ENCODE results near the gene UQCRC2.
"Not testable (repeated sequence)": the region's sequence is repeated elsewhere in the genome, so short reads cannot be mapped to it uniquely, and the experiment has no call there.

UQCRC2 gene

DNA sequence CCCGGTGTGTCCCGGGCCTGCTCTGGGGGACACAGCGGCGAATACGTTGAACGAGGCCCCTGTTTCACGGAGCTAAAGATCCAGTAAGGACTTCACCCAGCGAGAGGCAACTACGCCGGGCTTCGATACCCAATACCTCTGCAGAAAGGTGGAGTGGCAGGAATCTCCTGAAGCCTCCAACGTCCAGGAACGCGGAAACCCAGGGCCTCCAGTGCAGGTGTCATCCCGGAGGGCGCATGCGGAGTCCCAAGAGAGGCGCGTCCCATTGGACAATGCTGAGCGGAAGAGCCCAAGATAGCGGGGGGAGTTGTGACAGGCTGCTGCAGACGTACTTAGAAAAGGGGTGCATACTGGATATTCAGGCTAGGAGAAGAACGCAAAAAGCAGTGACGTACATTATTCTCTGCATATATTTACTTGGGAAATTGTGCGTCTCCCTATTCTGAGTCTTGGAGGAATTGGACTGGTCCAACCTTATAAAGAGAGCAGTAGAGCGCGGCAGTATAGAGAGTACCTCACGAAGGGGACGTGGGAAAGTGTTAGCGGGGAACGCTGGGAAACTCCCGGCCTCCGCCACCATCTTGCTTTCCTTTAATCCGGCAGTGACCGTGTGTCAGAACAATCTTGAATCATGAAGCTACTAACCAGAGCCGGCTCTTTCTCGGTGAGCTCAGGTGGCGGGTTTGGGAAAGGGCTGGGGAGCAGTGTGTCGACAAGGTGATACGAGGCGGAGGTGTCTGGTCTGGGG, at the start of gene UQCRC2:
Gene UQCRC2, plus strand, starts transcription at position 569 of the 748 bp plus-strand sequence. Its CDS starts 63 bp downstream, at position 632.
- no peak for TF ChIP-seq ZNF274 (IDR thresholded peaks at IDR 0.05; ENCODE audit: low read depth, low read length)
- peak within 1 kb of the TSS; percentile 92 for H3K4me3 ChIP-seq (ENCODE audit: low read length)

DNA sequence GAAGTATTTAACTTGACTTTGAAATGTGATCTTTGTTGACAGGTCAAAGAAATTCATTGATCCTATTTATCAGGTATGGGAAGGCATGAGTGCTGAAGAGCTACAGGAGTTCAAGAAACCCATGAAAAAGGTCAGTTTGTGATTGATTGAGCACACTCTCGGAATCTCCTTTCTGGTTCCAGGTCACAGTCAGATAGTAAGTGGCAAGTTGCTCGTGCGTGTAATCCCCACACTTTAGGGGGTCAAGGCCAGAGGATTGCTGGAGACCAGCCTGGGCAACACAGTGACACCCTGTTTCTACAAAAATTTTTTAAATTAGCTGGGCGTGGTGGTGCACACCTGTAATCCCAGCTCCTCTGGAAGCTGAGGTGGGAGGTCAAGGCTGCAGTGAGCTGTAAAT, 20.5 kb upstream of the UQCRC2 start:
- H3K4me3 ChIP-seq (ENCODE audit: low read length) = not testable (repeated sequence)

DNA sequence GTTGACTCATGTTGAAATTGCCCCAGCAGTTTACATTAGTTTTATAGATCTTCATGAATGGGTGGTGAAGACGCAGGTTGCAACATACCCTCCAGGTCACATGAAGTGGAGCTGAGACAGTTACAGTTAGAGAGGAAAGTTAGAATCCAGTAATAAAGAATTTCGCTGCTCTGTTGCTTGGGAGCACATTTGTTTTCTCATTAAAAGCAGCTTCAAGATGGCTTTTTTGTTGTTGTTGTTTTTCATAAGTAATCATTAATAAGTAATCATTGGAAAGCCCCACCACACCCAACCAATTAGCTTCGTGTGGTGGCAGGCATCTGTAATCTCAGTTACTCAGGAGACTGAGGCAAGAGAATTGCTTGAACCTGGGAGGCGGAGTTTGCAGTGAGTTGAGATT, 19.8 kb upstream of the UQCRC2 start:
- H3K4me3 ChIP-seq (ENCODE audit: low read length) = not testable (repeated sequence)

DNA sequence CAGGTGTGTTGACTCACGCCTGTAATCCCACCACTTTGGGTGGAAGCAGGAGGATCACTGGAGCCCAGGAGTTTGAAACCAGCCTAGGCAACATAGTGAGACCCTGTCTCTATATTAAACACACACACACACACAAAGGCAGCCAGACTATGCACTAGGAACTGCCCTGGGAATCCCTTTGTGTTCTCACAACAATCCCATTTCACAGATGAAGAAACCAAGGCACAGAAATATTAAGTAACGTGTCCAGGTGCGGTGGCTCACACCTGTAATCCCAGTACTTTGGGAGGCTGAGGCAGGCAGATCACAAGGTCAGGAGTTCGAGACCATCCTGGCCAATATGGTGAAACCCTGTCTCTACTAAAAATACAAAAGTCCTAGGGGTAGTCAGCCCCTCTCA, 19.4 kb upstream of the UQCRC2 start:
- not testable (repeated sequence) for H3K4me3 ChIP-seq (ENCODE audit: low read length)

DNA sequence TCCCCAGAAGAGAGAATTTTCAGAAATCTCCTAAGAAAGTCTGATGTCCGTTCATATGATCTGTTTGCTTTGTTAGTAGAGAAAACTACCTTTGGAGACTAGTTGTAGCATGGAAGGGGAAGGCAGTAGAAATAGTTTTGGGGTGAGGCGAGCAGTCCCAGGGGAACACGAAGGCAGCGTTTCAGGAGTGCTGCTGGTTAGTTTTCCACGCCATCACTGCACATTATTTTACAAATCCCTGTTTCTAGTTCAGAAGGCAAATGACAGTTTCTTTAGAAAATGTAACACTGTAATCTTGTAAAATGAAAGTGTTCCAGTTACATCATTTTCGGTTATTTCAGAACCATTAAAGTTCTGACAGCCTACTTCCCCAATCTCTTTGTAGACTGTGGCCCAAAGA, 16.9 kb upstream of the UQCRC2 start:
- H3K4me3 ChIP-seq (ENCODE audit: low read length) = not testable (repeated sequence)

DNA sequence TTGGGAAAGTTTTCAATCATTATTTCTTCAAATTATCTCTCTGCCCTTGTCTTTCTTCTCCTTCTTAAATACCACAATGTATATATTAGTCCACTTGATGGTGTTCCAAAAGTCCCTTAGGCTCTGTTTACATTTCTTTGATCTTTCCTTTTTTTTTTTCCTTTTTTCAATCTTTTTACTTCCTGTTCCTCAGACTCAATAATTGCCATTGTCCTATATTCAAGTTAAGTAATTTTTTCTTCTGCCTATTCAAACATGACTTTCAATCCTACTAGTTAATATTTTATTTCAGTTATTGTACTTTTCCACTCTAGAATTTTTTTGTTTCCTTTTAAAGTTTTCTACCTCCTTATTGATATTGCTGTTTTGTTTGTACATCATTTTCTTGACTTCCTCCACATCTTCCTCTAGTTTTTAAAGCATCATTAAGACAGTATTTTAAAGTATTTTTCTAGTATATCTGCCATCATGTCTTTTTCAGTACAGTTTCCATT, 15.8 kb upstream of the UQCRC2 start:
- H3K4me3 ChIP-seq (ENCODE audit: low read length) = no peak overlapping the region
- no peak for TF ChIP-seq ZNF274 (IDR thresholded peaks at IDR 0.05; ENCODE audit: low read depth, low read length)

DNA sequence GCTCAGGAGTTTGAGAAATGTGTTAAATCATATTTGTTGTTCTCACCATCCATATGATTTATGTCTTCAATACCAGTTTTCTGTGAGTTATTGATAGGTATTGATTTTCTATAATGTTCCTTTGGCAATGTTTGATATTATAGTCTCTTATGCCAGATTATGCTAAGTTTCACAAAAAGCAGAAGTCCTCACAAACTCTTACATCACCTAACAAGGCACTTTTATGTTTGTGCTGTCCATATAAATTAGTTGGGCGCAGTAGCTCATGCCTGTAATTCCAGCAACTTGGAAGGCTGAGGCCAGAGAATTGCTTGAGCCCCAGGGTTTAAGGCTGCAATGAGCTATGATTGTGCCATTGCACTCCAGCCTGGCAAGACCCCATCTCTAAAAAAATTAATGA, 12.6 kb upstream of the UQCRC2 start:
- no peak overlapping the region for H3K4me3 ChIP-seq (ENCODE audit: low read length)
- no peak for TF ChIP-seq ZNF274 (IDR thresholded peaks at IDR 0.05; ENCODE audit: low read depth, low read length)

DNA sequence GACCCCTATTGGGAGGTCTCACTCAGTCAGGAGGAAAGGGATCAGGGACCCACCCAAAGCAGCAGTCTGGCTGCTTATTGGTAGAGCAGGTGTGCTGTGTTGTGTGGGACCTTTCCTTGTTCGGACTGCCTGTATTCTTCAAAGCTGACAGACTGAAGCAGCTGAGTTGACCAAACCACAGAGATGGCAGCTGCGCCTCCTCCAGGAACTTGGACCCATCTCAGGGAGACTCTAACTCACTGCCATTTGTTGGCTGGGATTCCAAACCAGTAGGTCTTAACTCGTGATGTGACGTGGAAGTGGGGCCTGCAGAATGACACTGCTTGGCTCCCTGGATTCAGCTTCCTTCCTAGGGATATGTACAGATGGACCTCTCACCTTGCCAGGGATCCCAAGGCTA, 9.6 kb upstream of the UQCRC2 start:
- no peak overlapping the region for H3K4me3 ChIP-seq (ENCODE audit: low read length)
- no peak for TF ChIP-seq ZNF274 (IDR thresholded peaks at IDR 0.05; ENCODE audit: low read depth, low read length)

DNA sequence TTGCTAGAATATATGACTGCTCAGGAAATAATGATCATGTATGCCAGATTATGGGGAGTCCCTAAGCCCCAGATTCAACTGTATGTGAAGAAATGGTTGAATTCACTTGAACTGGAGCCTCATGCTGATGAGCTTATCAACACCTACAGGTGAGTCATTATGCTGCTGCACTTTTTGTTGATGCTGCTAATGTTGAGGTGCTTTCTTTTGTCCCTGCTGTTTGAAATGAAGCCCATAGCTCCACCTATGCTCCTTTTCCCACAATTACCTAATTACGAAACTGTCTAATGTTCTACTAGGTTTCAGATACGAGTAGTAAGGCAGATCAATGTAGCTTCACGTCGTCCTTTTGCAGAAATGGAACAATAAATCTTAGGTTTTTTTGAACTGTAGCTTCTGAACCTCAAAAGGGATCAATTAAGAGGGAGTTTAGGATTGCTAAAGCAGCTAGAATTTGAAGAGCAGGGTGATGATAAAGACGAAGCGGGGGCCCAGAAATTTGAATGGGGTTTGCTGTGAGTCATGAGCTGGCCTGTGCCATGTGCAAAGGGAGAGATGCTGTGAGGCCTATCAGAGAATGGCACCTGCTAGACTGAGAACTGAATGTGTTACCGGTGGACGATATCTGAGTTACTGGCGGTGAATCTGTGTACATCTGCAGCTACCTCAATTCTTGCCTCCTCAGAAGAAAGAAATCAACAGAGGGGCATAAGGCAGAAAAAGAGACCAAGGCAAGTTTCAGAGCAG, 6.1 kb upstream of the UQCRC2 start:
- TF ChIP-seq ZNF274 (IDR thresholded peaks at IDR 0.05; ENCODE audit: low read depth, low read length) = no peak

DNA sequence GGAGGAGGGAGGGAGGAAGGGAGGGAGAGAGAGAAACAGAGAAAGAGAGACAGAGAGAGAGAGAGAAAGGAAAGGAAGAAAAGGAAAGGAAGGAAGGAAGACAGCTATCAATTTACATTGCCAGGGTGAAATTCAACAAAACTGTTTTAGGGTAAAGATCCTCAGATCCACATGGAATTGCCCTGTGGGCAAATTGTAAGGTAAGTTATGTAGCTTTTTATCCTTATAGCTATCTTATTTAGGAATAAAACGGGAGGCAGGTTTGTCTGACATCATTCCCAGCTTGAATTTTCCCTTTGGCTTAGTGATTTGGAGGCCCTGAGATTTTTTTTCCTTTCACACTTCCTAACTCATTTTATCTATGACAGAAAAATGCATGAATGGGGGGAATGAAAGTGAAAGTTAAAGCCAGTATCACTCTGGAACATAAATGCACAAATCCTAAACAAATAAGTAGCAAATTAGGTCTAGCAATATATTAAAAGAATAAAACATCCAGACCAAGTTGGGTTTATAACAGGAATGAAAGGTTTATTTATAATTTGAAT, 3.4 kb upstream of the UQCRC2 start:
- no peak overlapping the region for H3K4me3 ChIP-seq (ENCODE audit: low read length)
- TF ChIP-seq ZNF274 (IDR thresholded peaks at IDR 0.05; ENCODE audit: low read depth, low read length) = no peak

More for the DNA sequence above, 6.1 kb upstream of the UQCRC2 start:
- H3K4me3 ChIP-seq (ENCODE audit: low read length) = no peak overlapping the region

DNA sequence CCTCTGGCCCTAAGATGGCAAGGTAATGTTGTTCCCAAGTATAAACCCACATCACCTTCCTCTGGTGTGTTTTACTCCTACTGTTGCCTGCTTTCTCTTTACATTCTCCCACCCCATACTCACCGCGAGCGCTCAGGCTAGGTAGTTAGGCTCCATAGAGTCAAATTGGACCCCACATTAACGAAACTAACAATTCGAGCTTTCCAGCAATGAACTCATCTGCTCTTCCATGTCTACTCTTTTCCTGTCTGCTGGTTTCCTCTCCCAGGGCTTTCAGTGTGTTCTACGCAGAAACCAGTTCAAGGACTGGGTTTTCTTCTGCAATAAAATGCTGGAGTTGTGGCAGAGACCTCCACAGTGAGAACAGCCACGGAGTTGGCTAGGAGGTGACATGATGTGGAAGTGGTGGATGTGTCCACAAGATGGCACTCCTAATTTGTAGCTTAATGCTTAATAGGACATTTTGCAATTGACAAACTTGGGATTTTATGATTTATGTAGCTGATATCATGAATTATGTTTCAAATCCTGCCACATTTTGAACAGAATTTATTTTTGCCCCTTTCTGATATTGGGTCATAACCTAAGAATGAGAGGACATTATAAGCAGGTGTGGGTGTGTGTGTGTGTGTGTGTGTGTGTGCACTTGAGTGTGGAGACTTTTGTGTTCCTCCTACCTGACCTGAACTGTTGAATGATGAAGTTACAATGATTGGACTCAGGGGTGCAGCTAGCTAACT, 2.2 kb upstream of the UQCRC2 start:
- TF ChIP-seq ZNF274 (IDR thresholded peaks at IDR 0.05; ENCODE audit: low read depth, low read length) = no peak

DNA sequence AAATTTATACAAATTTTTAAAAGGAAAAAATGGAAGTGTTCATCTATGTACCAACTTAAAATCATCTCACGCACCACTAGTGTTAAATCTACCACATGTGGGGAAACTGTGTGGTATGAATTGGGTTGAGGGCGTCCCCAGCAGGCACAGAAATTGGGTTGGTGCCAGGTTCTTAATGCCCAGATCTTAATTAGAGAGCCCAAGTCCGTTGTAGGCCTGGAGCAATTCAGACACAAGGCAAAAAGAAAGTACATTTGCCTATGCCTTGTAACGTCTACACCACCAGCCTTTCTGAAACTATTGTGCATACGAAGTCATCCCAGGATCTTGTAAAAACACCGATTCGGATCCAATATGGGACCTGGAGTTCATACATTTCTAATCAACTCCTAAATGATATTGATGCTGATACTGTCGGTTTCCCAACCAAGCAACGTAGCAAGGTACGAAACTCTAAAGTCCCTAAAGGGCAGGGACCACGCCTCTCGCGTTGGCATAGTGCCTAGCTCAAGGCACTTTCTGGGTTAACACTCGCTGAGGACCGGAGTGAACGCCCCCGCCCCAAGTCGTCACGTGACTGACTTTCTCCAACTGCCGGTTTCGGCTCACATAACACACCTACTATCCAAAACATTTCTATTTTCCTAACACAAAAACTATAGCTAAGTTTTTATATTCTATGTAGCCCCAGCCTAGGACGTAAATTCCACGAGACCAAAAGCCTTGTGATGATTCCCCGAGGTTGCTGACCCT, 945 bp upstream of the UQCRC2 start:
- TF ChIP-seq ZNF274 (IDR thresholded peaks at IDR 0.05; ENCODE audit: low read depth, low read length) = no peak
- peak overlapping the region; percentile 92 for H3K4me3 ChIP-seq (ENCODE audit: low read length)

More for the DNA sequence above, 2.2 kb upstream of the UQCRC2 start:
- no peak overlapping the region for H3K4me3 ChIP-seq (ENCODE audit: low read length)

DNA sequence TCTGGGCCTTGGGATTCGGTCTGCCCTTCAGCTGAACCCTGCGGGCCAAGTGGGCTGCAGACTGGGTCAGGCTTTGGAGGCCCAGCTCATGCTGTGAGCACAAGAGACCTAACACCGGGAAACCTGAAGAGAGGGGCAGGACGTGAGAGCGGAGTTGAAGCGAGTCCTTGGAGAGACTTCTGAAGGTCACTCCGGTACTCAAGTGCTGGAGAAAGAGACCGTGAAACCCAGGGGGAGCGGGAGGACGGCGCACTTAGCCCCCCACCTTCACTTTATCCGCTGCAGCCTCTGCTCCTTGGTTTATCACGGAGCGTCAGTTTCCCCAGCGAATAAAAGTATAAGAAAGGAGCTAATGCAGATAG, 361 bp downstream of the UQCRC2 start:
- TF ChIP-seq ZNF274 (IDR thresholded peaks at IDR 0.05; ENCODE audit: low read depth, low read length) = no peak
- peak overlapping the region; percentile 92 for H3K4me3 ChIP-seq (ENCODE audit: low read length)
